Measurements from ENCODE around the gene MITF.
"Not testable (repeated sequence)": the region's sequence is repeated elsewhere in the genome, so short reads cannot be mapped to it uniquely, and the experiment has no call there.

MITF gene

DNA sequence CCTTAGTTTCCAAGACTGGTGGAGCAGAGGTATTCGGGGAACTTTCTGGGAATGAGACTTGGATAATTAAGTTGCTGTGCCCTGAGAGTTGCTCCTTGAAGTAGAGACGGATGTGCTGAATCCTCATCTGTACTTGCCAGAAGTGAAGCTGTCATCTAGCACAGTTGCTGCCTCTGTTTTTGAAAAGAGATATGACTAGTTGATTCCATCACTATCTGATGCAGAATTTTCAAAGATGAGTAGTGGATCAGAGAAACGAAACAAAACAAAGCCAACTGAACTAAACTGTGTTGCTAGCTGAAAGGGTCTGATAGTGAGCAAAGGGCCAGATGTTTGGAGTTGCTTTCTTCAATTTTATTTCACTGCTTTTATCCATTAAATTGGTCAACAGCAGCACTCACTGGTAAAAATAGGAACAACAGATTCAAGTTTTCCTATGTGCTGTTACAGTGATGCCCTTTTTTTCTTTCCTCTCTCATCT, 52.7 kb downstream of the MITF start:
- no peak overlapping the region for H3K4me3 ChIP-seq (ENCODE audit: low read depth, low read length)
- TF ChIP-seq, protein P1, sequence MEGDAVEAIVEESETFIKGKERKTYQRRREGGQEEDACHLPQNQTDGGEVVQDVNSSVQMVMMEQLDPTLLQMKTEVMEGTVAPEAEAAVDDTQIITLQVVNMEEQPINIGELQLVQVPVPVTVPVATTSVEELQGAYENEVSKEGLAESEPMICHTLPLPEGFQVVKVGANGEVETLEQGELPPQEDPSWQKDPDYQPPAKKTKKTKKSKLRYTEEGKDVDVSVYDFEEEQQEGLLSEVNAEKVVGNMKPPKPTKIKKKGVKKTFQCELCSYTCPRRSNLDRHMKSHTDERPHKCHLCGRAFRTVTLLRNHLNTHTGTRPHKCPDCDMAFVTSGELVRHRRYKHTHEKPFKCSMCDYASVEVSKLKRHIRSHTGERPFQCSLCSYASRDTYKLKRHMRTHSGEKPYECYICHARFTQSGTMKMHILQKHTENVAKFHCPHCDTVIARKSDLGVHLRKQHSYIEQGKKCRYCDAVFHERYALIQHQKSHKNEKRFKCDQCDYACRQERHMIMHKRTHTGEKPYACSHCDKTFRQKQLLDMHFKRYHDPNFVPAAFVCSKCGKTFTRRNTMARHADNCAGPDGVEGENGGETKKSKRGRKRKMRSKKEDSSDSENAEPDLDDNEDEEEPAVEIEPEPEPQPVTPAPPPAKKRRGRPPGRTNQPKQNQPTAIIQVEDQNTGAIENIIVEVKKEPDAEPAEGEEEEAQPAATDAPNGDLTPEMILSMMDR (IDR thresholded peaks at IDR 0.05; ENCODE audit: control insufficient read depth, extremely low read depth, insufficient read depth), result peak; percentile 73
- no peak for DNase-seq (ENCODE audit: low read depth)

DNA sequence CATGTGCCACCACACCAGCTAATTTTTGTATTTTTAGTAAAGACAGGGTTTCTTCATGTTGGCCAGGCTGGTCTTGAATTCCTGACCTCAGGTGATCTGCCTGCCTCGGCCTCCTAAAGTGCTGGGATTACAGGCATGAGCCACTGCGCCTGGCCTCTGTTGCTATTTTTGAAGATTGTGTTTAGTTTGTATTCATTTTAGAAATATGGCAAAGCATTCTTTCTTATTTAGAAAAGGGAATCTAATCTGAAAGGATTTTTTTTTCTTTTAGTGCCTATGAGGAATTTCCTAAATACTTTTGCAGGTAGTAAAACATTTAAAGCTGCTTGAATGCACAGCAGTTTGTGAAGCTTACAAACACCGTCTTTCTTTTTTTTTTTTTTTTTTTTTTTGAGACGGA, 56.9 kb downstream of the MITF start:
- not testable (repeated sequence) for DNase-seq (ENCODE audit: low read depth); H3K4me3 ChIP-seq (ENCODE audit: low read depth, low read length)

DNA sequence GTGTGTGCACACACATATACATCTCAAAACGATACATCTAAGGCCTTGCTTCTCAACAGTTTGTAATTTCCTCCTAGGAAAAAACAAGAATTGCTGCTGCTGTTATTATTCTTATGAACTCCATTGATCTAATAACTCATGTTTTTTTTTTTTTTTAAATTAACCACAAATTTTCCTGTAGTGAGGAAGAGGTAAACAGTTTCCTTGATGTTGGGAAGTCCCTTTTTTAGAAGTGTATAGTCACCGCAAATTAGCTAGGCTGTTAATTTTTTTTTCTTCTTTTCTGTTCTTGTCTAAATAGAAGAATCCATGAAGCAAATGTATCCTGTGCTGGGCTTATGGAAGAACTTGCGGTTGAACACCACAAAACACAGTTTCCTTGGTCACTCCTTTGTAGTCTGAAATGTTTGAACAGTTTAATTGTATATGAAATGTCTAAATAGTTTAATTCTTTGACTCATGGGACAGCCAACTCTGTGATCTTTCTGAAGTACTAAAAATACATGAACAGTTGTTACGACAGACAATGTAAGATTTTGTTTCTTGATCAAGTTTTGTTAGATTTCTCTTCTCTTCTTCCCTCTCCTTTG, 64.5 kb downstream of the MITF start:
- TF ChIP-seq, protein P1 (IDR thresholded peaks at IDR 0.05; ENCODE audit: control insufficient read depth, extremely low read depth, insufficient read depth), result no peak
- H3K4me3 ChIP-seq (ENCODE audit: low read depth, low read length), result no peak overlapping the region
- no peak for DNase-seq (ENCODE audit: low read depth)

DNA sequence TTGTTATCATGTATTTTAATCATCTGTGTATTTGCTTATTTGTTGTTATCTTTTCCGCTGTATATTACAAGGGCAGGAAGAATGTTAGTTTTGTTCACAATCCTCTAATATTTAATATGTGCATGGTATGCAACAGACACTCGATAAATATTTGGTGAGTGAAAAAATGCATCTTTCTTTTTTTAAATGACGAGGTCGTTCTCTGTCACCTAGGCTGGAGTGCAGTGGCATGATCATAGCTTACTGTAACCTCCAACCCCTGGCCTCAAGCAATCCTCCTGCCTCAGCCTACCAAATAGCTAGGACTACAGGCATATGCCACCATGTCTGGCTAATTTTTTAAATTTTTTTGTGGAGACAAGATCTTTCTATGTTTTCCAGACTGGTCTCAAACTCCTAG, 66.2 kb downstream of the MITF start:
- TF ChIP-seq, protein P1 (IDR thresholded peaks at IDR 0.05; ENCODE audit: control insufficient read depth, extremely low read depth, insufficient read depth), result no peak
- H3K4me3 ChIP-seq (ENCODE audit: low read depth, low read length), result no peak overlapping the region

DNA sequence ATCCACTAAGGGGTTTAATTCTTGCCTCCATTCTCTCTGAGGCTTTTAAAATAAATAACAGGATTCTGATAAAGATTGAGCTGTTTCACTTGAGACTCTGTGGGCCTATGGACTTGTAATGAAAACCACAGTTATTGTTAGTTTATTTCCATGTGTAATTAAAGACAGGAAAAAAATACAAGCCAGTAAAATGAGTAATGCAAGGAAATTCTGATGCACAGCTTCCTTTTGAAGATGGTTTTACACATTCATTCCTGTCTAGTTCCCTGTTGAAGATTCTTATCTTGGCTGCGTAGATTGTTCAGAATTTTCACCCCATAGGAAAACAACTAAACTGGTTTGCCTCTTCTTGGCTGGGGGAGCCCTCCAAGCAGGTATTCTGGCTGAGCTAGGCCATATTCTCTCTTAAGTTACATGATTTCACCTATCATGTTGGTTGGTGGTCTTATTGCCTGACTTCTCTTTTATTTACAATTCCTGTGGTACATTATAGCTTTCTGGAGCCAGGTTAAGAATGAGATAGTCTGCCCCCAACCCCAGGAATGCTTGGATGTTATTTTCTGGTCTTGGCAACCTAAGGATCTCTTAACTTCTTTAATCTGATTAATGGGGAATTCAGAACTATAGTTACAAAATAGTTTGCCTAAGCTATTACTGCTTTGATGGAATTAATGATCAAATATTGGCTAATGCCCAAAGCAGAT, 67.6 kb downstream of the MITF start:
- DNase-seq (ENCODE audit: low read depth), result no peak
- TF ChIP-seq, protein P1 (IDR thresholded peaks at IDR 0.05; ENCODE audit: control insufficient read depth, extremely low read depth, insufficient read depth), result no peak
- H3K4me3 ChIP-seq (ENCODE audit: low read depth, low read length), result no peak overlapping the region

More for the DNA sequence above, 66.2 kb downstream of the MITF start:
- DNase-seq (ENCODE audit: low read depth), result no peak

DNA sequence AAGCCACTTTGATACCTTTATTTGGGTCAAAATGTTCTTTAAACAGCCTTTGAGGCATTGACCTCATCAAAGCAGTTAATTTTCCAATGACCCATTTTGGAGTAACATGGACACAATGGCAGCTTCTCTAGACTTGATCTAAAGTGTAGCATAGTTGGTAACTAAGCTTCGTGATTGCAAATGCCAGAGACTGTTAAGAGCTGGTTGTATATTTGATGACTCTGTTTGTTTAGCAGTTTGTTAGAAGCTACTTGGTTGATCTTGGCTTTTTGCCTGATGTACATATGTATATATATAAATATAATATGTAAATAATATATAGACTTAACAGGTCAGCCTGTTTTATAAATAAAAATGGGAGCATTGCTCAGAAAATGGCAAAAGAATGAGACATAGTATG, 68.4 kb downstream of the MITF start:
- TF ChIP-seq, protein P1 (IDR thresholded peaks at IDR 0.05; ENCODE audit: control insufficient read depth, extremely low read depth, insufficient read depth), result no peak
- H3K4me3 ChIP-seq (ENCODE audit: low read depth, low read length), result no peak overlapping the region
- DNase-seq (ENCODE audit: low read depth), result peak; percentile 88

DNA sequence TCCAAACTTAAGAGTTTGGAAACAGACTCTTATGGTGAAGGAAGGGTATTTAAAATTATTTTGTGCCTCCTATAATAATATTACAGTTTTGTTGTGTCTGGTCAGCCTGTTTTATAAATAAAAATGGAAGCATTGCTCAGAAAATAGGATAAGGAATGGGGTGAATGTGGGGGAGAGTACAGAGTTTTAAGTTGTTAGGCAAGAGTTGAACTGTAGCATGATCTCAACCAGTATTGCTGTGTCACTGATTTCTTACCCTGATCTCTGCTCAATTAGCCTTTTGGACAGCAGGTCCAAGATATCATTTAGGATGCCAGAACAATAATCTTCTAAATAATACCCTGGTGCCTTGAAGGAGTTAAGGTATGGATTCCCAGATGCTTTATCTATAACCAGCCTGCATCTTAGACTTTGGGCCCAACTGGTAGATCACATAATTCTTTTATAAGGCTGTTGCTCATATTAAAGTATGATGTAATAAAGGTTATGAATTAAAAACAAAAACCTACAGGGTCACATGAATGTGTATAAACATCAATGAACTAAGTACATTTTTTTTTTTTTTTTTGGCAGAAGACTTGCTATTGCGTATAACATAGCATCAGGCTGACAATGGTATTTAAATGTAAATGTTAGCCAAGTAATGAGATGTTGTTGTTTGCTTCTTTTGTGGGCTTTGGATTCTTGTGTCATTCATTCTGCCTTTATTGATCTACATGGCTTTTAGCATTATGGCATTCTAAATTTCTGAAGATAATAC, 70.0 kb downstream of the MITF start:
- TF ChIP-seq, protein P1 (IDR thresholded peaks at IDR 0.05; ENCODE audit: control insufficient read depth, extremely low read depth, insufficient read depth), result no peak
- no peak overlapping the region for H3K4me3 ChIP-seq (ENCODE audit: low read depth, low read length)

More for the DNA sequence above, 70.0 kb downstream of the MITF start:
- no peak for DNase-seq (ENCODE audit: low read depth)
